ENCODE data around the gene PARD3B. TPM values are rescaled to one million over a fixed set of nuclear protein-coding genes. Genes with fewer than 3 reads are reported as not detected.

PARD3B gene
- total RNA-seq, 4 donors from 2014 or later = 21.8 to 85.6 (median 36.1) TPM

- Histone ChIP-seq H3K36me3 (no peaks in the 10 kb centered on the region), H3K9me3 (no peaks in the 10 kb centered on the region), H3K27ac (no peak overlapping the region), H3K4me1 (no peaks in the 10 kb centered on the region), H3K4me3 (no peak overlapping the region), H3K27me3 (no peaks in the 10 kb centered on the region)
- no peak for DNase-seq
- TF ChIP-seq POLR2A (IDR thresholded peaks at IDR 0.05) (no peak), CTCF (IDR thresholded peaks at IDR 0.05) (no peak)
- intact Hi-C loops (cut with DNase I; ENCODE audit: low total_unique reads) = no loop called here
Observed at GRCh38 chr2:205287316-205287715, 742.0 kb downstream of the PARD3B start.

GRCh38 chr2:205288686-205289085, 743.4 kb downstream of the PARD3B start:
- intact Hi-C loops (cut with DNase I; ENCODE audit: low total_unique reads) = no loop called here
- no peaks in the 10 kb centered on the region for H3K9me3 ChIP-seq
- H3K27ac ChIP-seq = no peak overlapping the region
- TF ChIP-seq CTCF (IDR thresholded peaks at IDR 0.05) (no peak), POLR2A (IDR thresholded peaks at IDR 0.05) (no peak)
- no peaks in the 10 kb centered on the region for H3K27me3 ChIP-seq
- H3K4me3 ChIP-seq = no peak overlapping the region
- no peaks in the 10 kb centered on the region for H3K4me1 ChIP-seq
- H3K36me3 ChIP-seq = no peaks in the 10 kb centered on the region
- no peak for DNase-seq

GRCh38 chr2:205290299-205290698, 745.0 kb downstream of the PARD3B start:
- DNase-seq = no peak
- Histone ChIP-seq H3K27me3 (no peaks in the 10 kb centered on the region), H3K36me3 (no peaks in the 10 kb centered on the region), H3K9me3 (no peaks in the 10 kb centered on the region), H3K4me1 (no peaks in the 10 kb centered on the region), H3K27ac (no peak overlapping the region), H3K4me3 (no peak overlapping the region)
- intact Hi-C loops (cut with DNase I; ENCODE audit: low total_unique reads) = no loop called here
- TF ChIP-seq POLR2A (IDR thresholded peaks at IDR 0.05) (no peak), CTCF (IDR thresholded peaks at IDR 0.05) (no peak)

DNA sequence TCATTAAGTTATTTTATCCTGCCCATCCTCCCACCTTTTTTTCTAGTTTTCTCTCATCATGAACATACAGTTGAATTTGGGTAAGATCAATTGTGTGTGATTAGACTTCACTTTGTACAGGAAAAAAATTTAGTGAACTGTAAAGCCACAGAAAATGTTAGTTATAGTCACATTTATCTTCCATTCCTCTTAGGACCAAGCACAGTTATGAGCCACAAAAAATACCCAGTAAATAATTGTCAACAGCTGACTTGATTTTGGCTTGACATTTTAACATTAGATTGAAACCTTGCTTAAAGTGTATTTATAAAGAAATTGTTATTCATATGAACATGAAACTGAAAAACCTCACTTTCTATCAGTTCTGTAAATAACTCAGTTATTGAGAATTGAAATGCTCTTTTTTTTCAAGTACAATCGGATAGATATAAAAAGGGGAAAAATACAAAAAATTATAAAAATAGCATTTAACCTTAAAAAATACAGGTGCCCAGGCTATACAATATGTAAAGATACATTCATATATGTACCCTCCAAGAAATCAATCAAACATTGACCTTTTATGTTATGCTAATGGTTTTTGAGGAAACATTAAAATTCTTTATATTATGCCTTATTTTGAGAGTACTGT, 747.5 kb downstream of the PARD3B start:
- no peak overlapping the region for H3K4me3 ChIP-seq
- no peaks in the 10 kb centered on the region for H3K27me3 ChIP-seq
- H3K36me3 ChIP-seq = no peaks in the 10 kb centered on the region
- H3K9me3 ChIP-seq = no peaks in the 10 kb centered on the region
- no peaks in the 10 kb centered on the region for H3K4me1 ChIP-seq
- DNase-seq = no peak
- no peak overlapping the region for H3K27ac ChIP-seq
- intact Hi-C loops (cut with DNase I; ENCODE audit: low total_unique reads) = no loop called here
- TF ChIP-seq CTCF (IDR thresholded peaks at IDR 0.05) (no peak), POLR2A (IDR thresholded peaks at IDR 0.05) (no peak)

- intact Hi-C loops (cut with DNase I; ENCODE audit: low total_unique reads) = no loop called here
- Histone ChIP-seq H3K27me3 (no peaks in the 10 kb centered on the region), H3K36me3 (no peaks in the 10 kb centered on the region), H3K27ac (no peak overlapping the region), H3K4me3 (no peak overlapping the region), H3K4me1 (no peaks in the 10 kb centered on the region), H3K9me3 (no peaks in the 10 kb centered on the region)
- TF ChIP-seq POLR2A (IDR thresholded peaks at IDR 0.05) = no peak
- TF ChIP-seq CTCF (IDR thresholded peaks at IDR 0.05) = no peak
- no peak for DNase-seq
Observed at GRCh38 chr2:205293559-205293958, 748.3 kb downstream of the PARD3B start.
